ENCODE measurements around the gene FAM98C. TPM values are rescaled to one million over a fixed set of nuclear protein-coding genes. Genes with fewer than 3 reads are reported as not detected.

Gene FAM98C
- total RNA-seq, 1 experiment from 2014 or later: 18.8 TPM

- CTCF ChIA-PET: interaction anchor here (1.0 to 1.4 kb wide), 2 partner anchors 8 to 10 kb away, joined by 3 to 9 read pairs; partner anchors contain the start of gene FAM98C
- no TSS peak for BruUV-seq (replicated peaks)
- H3K27me3 Mint-ChIP-seq (ENCODE audit: insufficient read depth, unreplicated experiment): peaks cover 18% of the 10 kb centered on the region
- POLR2A ChIA-PET: interaction anchor here (1.1 kb wide), 1 partner anchor 10 kb away, joined by 3 read pairs; the partner anchor contains the start of gene FAM98C
- no peaks in the 10 kb centered on the region for H3K9me3 Mint-ChIP-seq (ENCODE audit: unreplicated experiment)
- no peak for DNase-seq (ENCODE audit: unreplicated experiment)
- TF ChIP-seq, protein P1, sequence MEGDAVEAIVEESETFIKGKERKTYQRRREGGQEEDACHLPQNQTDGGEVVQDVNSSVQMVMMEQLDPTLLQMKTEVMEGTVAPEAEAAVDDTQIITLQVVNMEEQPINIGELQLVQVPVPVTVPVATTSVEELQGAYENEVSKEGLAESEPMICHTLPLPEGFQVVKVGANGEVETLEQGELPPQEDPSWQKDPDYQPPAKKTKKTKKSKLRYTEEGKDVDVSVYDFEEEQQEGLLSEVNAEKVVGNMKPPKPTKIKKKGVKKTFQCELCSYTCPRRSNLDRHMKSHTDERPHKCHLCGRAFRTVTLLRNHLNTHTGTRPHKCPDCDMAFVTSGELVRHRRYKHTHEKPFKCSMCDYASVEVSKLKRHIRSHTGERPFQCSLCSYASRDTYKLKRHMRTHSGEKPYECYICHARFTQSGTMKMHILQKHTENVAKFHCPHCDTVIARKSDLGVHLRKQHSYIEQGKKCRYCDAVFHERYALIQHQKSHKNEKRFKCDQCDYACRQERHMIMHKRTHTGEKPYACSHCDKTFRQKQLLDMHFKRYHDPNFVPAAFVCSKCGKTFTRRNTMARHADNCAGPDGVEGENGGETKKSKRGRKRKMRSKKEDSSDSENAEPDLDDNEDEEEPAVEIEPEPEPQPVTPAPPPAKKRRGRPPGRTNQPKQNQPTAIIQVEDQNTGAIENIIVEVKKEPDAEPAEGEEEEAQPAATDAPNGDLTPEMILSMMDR (IDR thresholded peaks at IDR 0.05; ENCODE audit: unreplicated experiment): no peak
- intact Hi-C loops (cut with micrococcal nuclease): no loop called here
- H3K36me3 Mint-ChIP-seq (ENCODE audit: insufficient read depth, unreplicated experiment): no peaks in the 10 kb centered on the region
- H3K4me3 Mint-ChIP-seq (ENCODE audit: unreplicated experiment): no peak overlapping the region
- H3K4me1 Mint-ChIP-seq (ENCODE audit: insufficient read depth, unreplicated experiment): peaks cover 20% of the 10 kb centered on the region
- no peak overlapping the region for H3K27ac Mint-ChIP-seq (ENCODE audit: low read depth, unreplicated experiment)
Observed at GRCh38 chr19:38413416-38413815, 10.5 kb downstream of the FAM98C start.

- H3K27me3 Mint-ChIP-seq (ENCODE audit: insufficient read depth, unreplicated experiment): peaks cover 35% of the 10 kb centered on the region
- H3K4me3 Mint-ChIP-seq (ENCODE audit: unreplicated experiment): no peak overlapping the region
- no TSS peak for BruUV-seq (replicated peaks)
- ChIA-PET CTCF (interaction anchor here (0.9 kb wide), 1 partner anchor 14 kb away, joined by 5 read pairs; the partner anchor contains the start of gene FAM98C), POLR2A (no interaction called here)
- no peaks in the 10 kb centered on the region for H3K9me3 Mint-ChIP-seq (ENCODE audit: unreplicated experiment)
- intact Hi-C loops (cut with micrococcal nuclease): no loop called here
- TF ChIP-seq, protein P1 (IDR thresholded peaks at IDR 0.05; ENCODE audit: unreplicated experiment): no peak
- no peak for DNase-seq (ENCODE audit: unreplicated experiment)
- H3K27ac Mint-ChIP-seq (ENCODE audit: low read depth, unreplicated experiment): no peak overlapping the region
- peaks cover 10% of the 10 kb centered on the region for H3K4me1 Mint-ChIP-seq (ENCODE audit: insufficient read depth, unreplicated experiment)
- H3K36me3 Mint-ChIP-seq (ENCODE audit: insufficient read depth, unreplicated experiment): no peaks in the 10 kb centered on the region
Observed at GRCh38 chr19:38417146-38417543, 14.3 kb downstream of the FAM98C start.

- peak overlapping the region; percentile 42 for H3K4me3 Mint-ChIP-seq (ENCODE audit: unreplicated experiment)
- peaks cover 10% of the 10 kb centered on the region for H3K4me1 Mint-ChIP-seq (ENCODE audit: insufficient read depth, unreplicated experiment)
- H3K36me3 Mint-ChIP-seq (ENCODE audit: insufficient read depth, unreplicated experiment): no peaks in the 10 kb centered on the region
- no TSS peak for BruUV-seq (replicated peaks)
- H3K27ac Mint-ChIP-seq (ENCODE audit: low read depth, unreplicated experiment): no peak overlapping the region
- POLR2A ChIA-PET: no interaction called here
- CTCF ChIA-PET: interaction anchor here (0.5 kb wide), 1 partner anchor 923 kb away, joined by 3 read pairs; no protein-coding TSS in a partner anchor
- TF ChIP-seq, protein P1 (IDR thresholded peaks at IDR 0.05; ENCODE audit: unreplicated experiment): no peak
- H3K9me3 Mint-ChIP-seq (ENCODE audit: unreplicated experiment): no peaks in the 10 kb centered on the region
- peaks cover 35% of the 10 kb centered on the region for H3K27me3 Mint-ChIP-seq (ENCODE audit: insufficient read depth, unreplicated experiment)
- intact Hi-C loops (cut with micrococcal nuclease): no loop called here
- peak; percentile 45 for DNase-seq (ENCODE audit: unreplicated experiment)
Observed at GRCh38 chr19:38417544-38418506, 14.9 kb downstream of the FAM98C start.

DNA sequence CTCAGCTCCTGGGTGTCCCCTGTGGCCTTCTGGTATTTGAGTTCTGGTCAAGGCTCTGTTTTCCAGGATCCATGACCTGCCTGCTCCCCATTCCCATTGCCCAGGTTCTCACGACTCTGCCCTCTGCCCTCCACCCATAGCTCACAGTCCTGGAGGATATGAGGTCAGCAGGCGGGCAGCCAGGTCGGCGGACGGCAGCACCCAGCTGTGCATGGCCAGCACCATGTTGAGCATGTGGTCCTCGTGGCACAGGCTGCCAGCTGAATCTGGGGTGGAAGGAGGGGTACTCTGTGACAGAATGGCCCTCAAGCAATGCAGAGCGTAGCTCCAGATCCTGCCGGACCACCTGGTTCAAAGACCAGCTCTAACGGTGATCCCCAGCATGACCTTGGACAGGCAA, 18.0 kb downstream of the FAM98C start:
- H3K4me3 Mint-ChIP-seq (ENCODE audit: unreplicated experiment): no peak overlapping the region
- TF ChIP-seq, protein P1 (IDR thresholded peaks at IDR 0.05; ENCODE audit: unreplicated experiment): no peak
- ChIA-PET POLR2A (no interaction called here), CTCF (interaction anchor here (1.0 kb wide), 1 partner anchor 18 kb away, joined by 3 read pairs; the partner anchor contains the start of gene FAM98C)
- H3K27me3 Mint-ChIP-seq (ENCODE audit: insufficient read depth, unreplicated experiment): peaks cover 35% of the 10 kb centered on the region
- H3K9me3 Mint-ChIP-seq (ENCODE audit: unreplicated experiment): no peaks in the 10 kb centered on the region
- H3K4me1 Mint-ChIP-seq (ENCODE audit: insufficient read depth, unreplicated experiment): peaks cover 10% of the 10 kb centered on the region
- no peak for DNase-seq (ENCODE audit: unreplicated experiment)
- intact Hi-C loops (cut with micrococcal nuclease): no loop called here
- no TSS peak for BruUV-seq (replicated peaks)
- H3K36me3 Mint-ChIP-seq (ENCODE audit: insufficient read depth, unreplicated experiment): no peaks in the 10 kb centered on the region
- H3K27ac Mint-ChIP-seq (ENCODE audit: low read depth, unreplicated experiment): no peak overlapping the region

Measured in MCF 10A (cell line).